Fibroblast of the aortic adventitia (primary cell): ENCODE data around the gene PGAM1. TPM values are rescaled to one million over a fixed set of nuclear protein-coding genes. Genes with fewer than 3 reads are reported as not detected.
"Not testable (repeated sequence)": the region's sequence is repeated elsewhere in the genome, so short reads cannot be mapped to it uniquely, and the experiment has no call there.

Experiments used
- DNase-seq: peaks from one replicate; pipeline ENCODE4 v3.0.0-alpha.2; 2010; ENCODE audit warnings: low read depth
- H3K4me3 ChIP-seq: 2 replicates; pipeline ENCODE4 v1.5.1; 2011; ENCODE audit warnings: low read depth, mild to moderate bottlenecking, control low read depth, low read length, moderate library complexity
- total RNA-seq: library from RNA; depleted of rRNA; stranded (reverse); fragments of >200 nt; gene quantifications from 2 replicates; pipeline ENCODE4 v1.2.3, GENCODE V29; 2012; ENCODE audit warnings: low replicate concordance
- TF ChIP-seq, protein P1 (sequence below): IDR thresholded peaks from 2 replicates; pipeline ENCODE4 v1.5.1; 2011; ENCODE audit warnings: mild to moderate bottlenecking, low read length, control low read depth, inconsistent platforms; ENCODE audit not compliant: insufficient read depth

PGAM1 gene
- total RNA-seq, 1 donor = 362 TPM

DNA sequence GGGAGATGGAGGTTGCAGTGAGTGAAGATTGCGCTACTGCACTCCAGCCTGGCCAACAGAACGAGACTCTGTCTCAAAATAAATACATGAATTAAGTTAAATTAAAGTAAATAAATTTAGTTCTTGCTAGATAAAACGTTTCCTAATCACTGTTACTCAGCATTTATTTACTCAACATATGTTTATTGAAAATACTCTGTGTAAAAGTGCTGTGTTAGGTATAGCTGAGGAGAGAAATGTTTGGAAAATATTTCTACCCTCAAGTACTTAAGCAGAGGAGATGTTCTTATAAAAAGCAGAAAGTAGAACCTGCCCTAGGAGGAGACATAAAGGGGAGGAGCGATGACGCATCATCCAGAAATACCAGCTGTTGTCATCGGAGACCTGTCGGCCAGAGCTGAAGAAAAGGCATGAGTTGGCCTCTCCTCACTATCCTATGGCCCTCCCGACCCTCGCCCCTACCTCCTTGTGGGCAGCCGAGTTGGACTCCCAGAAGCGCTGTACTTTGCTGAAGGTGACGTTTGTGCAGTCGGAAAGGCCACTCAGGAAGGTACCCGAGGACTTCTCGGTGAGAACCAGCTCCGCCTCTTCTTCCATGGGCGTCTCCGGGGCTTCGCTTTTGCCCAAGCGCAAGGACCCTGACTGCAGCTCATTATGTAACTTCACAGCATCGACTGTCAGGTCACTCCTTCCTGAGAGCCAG is 26.0 kb upstream of the PGAM1 start:
- DNase-seq = peak; percentile 61
- TF ChIP-seq, protein P1, sequence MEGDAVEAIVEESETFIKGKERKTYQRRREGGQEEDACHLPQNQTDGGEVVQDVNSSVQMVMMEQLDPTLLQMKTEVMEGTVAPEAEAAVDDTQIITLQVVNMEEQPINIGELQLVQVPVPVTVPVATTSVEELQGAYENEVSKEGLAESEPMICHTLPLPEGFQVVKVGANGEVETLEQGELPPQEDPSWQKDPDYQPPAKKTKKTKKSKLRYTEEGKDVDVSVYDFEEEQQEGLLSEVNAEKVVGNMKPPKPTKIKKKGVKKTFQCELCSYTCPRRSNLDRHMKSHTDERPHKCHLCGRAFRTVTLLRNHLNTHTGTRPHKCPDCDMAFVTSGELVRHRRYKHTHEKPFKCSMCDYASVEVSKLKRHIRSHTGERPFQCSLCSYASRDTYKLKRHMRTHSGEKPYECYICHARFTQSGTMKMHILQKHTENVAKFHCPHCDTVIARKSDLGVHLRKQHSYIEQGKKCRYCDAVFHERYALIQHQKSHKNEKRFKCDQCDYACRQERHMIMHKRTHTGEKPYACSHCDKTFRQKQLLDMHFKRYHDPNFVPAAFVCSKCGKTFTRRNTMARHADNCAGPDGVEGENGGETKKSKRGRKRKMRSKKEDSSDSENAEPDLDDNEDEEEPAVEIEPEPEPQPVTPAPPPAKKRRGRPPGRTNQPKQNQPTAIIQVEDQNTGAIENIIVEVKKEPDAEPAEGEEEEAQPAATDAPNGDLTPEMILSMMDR = no peak
- H3K4me3 ChIP-seq = peak overlapping the region; percentile 87

DNA sequence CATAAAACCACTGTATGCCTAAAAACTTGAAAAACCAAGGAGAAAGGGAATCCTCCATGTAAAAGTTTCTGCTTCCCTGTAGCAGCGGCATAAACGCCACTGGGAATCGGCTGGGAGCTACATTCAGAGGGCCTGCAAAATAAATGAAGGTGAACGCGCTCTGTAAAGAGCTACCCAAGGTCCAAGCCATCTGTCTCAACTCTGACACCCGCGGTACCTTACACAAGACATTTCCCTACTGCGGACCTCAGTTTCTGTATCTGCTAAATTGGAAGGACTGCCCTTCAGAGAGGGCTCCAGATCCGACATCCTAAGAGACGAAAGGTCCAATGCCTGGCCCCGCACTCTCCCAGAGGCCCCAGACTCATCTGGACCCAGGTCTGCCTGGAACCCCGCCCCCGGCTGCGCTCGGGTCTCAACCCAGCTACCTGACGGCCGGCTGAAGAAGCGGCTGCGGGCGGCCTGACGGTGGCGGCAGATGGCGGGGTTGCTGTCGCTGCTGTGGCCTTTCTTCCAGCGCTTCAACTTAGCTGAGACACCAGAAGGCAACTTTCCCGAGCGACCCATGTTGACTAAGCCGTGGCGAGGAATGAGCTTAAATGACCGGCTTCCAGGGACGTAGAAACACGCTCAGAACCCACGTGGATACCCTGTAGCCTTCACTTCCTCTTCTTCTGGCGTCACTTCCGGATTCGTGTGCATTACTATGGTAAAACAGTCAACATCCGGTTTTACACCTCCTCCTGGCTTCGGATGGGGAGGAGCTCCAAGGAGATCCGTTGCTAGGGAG is 25.1 kb upstream of the PGAM1 start, which contains the start of gene RRP12:
RRP12 (minus strand) TSS at position 676 of the 790 bp plus-strand sequence; CDS start at position 567, 109 bp downstream.
- peak within 1 kb of the TSS; percentile 87 for H3K4me3 ChIP-seq
- peak; percentile 98 for DNase-seq
- TF ChIP-seq, protein P1 = no peak

- TF ChIP-seq, protein P1 = no peak
- DNase-seq = no peak
- peak overlapping the region; percentile 87 for H3K4me3 ChIP-seq
These were observed 24.5 kb upstream of the PGAM1 start for GRCh38 chr10:97401455-97401919.

GRCh38 chr10:97404044-97404443 is 21.9 kb upstream of the PGAM1 start:
- TF ChIP-seq, protein P1 = no peak
- DNase-seq = no peak
- no peak overlapping the region for H3K4me3 ChIP-seq

DNA sequence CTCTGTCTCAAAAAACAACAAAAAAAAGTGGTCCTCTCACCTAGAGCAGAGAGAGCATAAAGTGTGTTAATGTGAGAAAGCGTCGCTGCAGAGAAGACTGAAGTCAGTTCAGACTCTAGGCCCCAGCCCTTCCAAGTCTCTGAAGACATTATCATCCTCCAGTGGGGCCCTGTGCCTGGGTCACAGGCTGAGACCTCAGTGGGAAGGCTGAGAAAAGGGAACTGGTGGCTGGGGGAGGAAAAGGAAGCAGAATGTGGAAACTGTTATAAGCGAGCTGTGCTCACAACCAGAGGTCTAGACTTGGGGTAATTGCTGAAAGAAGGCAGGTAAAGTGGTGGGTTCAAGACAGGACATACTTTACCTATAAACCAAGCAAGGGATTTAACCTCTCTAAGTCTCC is 19.9 kb upstream of the PGAM1 start:
- TF ChIP-seq, protein P1 = no peak
- no peak for DNase-seq
- no peak overlapping the region for H3K4me3 ChIP-seq

GRCh38 chr10:97406483-97406882 is 19.5 kb upstream of the PGAM1 start:
- not testable (repeated sequence) for H3K4me3 ChIP-seq, DNase-seq
